Naive thymus-derived CD8-positive, alpha-beta T cell (primary cell): Measurements from ENCODE around the gene PLSCR5. TPM values are rescaled to one million over a fixed set of nuclear protein-coding genes. Genes with fewer than 3 reads are reported as not detected.
A peak's percentile ranks its signal among the peaks of the same experiment; 100 is the strongest.

ENCODE experiments used
- ATAC-seq, 2 donors: fragments of 150-1000 bp; cut with Tn5 transposase in 1 of 2; sonication (Bioruptor Pico), chemical (Tn5 transposase) in 1 of 2; 1 replicate in 1 of 2; 2 replicates in 1 of 2; pipeline ENCODE4 v1.10.0; 2021; ENCODE audit warnings: mild to moderate bottlenecking in 2 of 2, moderate library complexity in 2 of 2
- POLR2A ChIA-PET: fragments of 350-600 bp; sonication (Branson Sonifier 250); formaldehyde crosslinking; loops from one replicate; lab custom pipeline; 2021; ENCODE audit warnings: antibody characterized with exemption; lab: Charles Lee
- DNase-seq, 10 donors: peaks; one replicate each; pipeline versions ENCODE4 v3.0.0 to v3.0.0-alpha.2; 2020 to 2022
- H3K27ac Mint-ChIP-seq, 10 donors: one replicate each; pipeline ENCODE4 v1.8.0; 2020 to 2022; ENCODE audit warnings: mild to moderate bottlenecking in 10 of 10, mixed read lengths in 10 of 10, moderate library complexity in 4 of 10, inconsistent platforms in 1 of 10
- H3K27me3 Mint-ChIP-seq, 5 donors: one replicate each; pipeline ENCODE4 v1.8.0; 2021 to 2022; ENCODE audit warnings: mixed read lengths in 5 of 5
- H3K36me3 Mint-ChIP-seq, 3 donors: one replicate each; pipeline ENCODE4 v1.8.0; 2020 to 2022; ENCODE audit warnings: mixed read lengths in 3 of 3, mild to moderate bottlenecking in 2 of 3, inconsistent platforms in 1 of 3
- H3K4me1 Mint-ChIP-seq, 4 donors: one replicate each; pipeline ENCODE4 v1.8.0; 2021 to 2022; ENCODE audit warnings: mixed read lengths in 4 of 4
- H3K4me3 Mint-ChIP-seq, 10 donors: one replicate each; pipeline ENCODE4 v1.8.0; 2020 to 2022; ENCODE audit warnings: mild to moderate bottlenecking in 10 of 10, mixed read lengths in 10 of 10, moderate library complexity in 6 of 10, inconsistent platforms in 1 of 10
- H3K9me3 Mint-ChIP-seq, 9 donors: one replicate each; pipeline ENCODE4 v1.8.0; 2020 to 2022; ENCODE audit warnings: mixed read lengths in 9 of 9, mild to moderate bottlenecking in 3 of 9, inconsistent platforms in 1 of 9, moderate library complexity in 1 of 9
- polyA plus RNA-seq, 3 donors: library from polyadenylated mRNA; unstranded; fragments of 300-500 nt; fragmentation: Illumina TruSeq; gene quantifications; one replicate each; pipeline ENCODE4 v1.2.3, GENCODE V29; 2021
- total RNA-seq, 8 experiments: library from RNA in 2 of 8; stranded (reverse) in 2 of 8; gene quantifications; one replicate each; pipeline ENCODE4 v1.2.3 and lab custom pipeline; 2021 to 2026

The PLSCR5 gene
- total and polyA plus RNA-seq, 5 experiments from 2014 or later: not detected

DNA sequence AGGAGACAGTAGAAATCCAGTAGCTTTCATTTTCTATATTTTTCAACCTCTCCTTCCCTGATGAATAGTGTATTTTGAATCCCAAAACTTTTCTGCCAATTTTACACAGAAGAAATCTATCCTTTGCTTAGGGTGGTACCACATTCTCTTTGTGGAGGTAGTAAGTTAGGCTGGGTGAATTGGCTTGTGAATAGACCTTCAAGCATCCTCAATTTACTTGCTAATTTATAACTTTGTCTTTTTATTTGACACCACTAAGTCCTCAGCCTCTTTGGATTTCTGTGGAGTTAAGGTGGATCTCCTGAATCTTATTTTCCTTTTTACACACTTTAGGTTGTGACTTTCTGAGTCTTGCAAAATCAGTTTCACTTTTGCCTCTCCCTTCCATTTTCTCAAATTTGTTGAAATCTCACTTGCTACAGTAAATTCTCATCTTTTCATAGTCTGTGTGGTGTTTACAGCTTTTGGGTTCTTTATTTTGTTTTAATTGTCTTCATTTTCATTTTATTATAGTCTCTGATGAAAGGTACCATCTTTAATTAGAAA lies 55.0 kb downstream of the PLSCR5 start:
- peak overlapping the region in 2 of 10 donors; percentile 34 to 39 for H3K27ac Mint-ChIP-seq
- no peaks in the 10 kb centered on the region for H3K27me3 Mint-ChIP-seq
- ATAC-seq (no peak), DNase-seq (no peak)
- POLR2A ChIA-PET: no interaction called here
- no peaks in the 10 kb centered on the region for H3K9me3 Mint-ChIP-seq
- H3K36me3 Mint-ChIP-seq: no peaks in the 10 kb centered on the region
- H3K4me1 Mint-ChIP-seq: peaks cover 2 to 35% (median 21%) of the 10 kb centered on the region in 4 donors
- H3K4me3 Mint-ChIP-seq: peak overlapping the region in 5 of 10 donors; percentile 0 to 62 (median 21)

DNA sequence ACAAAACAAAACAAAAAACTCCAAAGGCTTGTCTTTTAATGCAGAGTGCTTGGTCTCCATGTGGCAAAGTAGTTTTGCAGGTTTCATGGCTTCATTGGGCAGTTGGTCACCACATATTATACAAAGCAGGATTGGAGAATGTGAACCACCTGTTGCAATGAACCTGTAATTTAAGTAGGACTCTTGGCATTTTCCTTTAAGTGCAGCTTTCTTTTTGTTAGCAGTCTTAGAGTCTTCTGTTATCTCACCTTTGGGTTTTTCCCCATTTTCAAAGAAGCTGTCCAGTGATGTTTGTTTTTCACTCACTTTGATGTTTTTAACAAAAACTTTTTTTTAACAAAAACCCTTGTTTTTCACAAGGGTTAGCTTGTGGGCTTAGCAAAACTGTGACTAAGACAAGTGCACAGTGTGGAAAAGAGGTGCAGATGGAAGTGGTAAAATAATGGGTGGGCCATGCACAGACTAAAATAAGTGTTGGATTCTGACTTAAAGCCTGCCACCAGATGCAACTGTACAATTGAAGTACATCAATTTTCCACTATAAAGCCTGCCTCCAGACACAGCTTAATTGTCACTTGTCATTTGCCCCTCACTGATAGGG lies 57.8 kb downstream of the PLSCR5 start:
- no peak for ATAC-seq
- peak in 1 of 10 donors; percentile 8 for DNase-seq
- H3K27ac Mint-ChIP-seq: peak overlapping the region in 3 of 10 donors; percentile 12 to 86 (median 69)
- peaks cover 10 to 49% (median 36%) of the 10 kb centered on the region in 4 donors for H3K4me1 Mint-ChIP-seq
- H3K9me3 Mint-ChIP-seq: no peaks in the 10 kb centered on the region
- POLR2A ChIA-PET: no interaction called here
- no peak overlapping the region for H3K4me3 Mint-ChIP-seq
- no peaks in the 10 kb centered on the region for H3K36me3 Mint-ChIP-seq
- H3K27me3 Mint-ChIP-seq: no peaks in the 10 kb centered on the region

DNA sequence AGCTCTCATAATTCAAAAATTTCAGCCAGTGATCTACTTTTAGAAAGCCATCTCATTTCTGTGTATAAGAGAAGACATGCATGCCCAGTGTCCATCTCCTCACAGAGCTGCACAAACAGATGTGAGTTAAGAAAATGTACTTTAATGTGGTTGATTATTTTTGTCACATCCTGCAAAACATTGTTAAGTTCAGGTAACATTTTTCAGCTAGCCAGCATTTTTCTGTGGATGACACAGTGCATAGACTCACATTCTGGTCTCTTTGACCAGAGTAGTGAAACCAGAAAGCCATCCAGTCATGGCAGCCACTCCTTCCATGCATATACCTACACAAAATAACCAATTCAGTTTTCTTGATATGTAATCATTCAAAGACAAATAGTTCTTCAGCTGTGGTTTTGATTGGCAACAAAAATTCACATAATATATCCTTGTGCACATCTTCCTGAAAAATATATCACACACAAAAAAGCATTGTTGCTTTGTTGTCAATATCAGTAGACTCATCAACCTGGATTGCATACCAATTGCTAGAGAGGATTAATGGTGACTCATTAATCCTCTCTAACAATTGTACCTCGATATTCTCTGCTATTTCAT lies 58.7 kb downstream of the PLSCR5 start:
- DNase-seq: no peak
- POLR2A ChIA-PET: no interaction called here
- H3K9me3 Mint-ChIP-seq: no peaks in the 10 kb centered on the region
- peak overlapping the region in 2 of 10 donors; percentile 12 to 86 for H3K27ac Mint-ChIP-seq
- no peaks in the 10 kb centered on the region for H3K36me3 Mint-ChIP-seq
- ATAC-seq: no peak
- no peaks in the 10 kb centered on the region for H3K27me3 Mint-ChIP-seq
- H3K4me1 Mint-ChIP-seq: peaks cover 15 to 58% (median 45%) of the 10 kb centered on the region in 4 donors
- H3K4me3 Mint-ChIP-seq: peak overlapping the region in 4 of 10 donors; percentile 12 to 32 (median 22)

DNA sequence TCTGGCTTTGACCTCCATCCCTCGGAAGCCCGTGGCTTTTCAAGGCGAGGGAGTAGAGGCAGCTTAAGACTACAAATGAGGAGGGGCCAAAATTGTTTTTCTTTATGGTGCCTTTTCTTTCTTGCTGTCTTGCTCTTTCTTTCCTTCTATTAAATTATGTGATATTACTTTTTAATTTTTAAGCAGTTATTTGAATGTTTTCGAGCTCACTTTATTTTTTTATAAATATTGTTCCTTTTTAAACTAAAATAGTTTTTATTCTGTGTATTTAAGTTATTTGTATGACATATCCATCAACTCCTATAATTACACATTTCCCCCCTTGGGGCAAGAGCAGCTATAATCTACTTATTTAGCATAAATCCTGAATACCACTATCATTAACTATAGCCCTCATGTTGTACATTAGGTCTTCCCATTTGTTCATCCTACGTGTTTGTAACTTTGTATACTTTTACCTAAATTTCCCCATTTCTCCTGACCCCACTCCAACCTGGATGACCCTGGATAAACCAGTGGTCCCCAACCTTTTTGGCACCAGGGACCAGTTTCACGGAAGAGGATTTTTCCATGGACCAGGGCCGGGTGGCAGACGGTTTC lies 60.1 kb downstream of the PLSCR5 start:
- Mint-ChIP-seq H3K4me1 (peaks cover 17 to 62% (median 52%) of the 10 kb centered on the region in 4 donors), H3K27me3 (no peaks in the 10 kb centered on the region), H3K9me3 (no peaks in the 10 kb centered on the region), H3K27ac (peak overlapping the region; percentile 88 to 94 (median 90)), H3K36me3 (peaks cover 0 to 3% (median 0%) of the 10 kb centered on the region in 3 donors), H3K4me3 (peak overlapping the region; percentile 92 to 98 (median 95))
- DNase-seq (no peak), ATAC-seq (peak in 1 of 2 donors; percentile 5)
- POLR2A ChIA-PET: interaction anchor here (1.1 kb wide), 1 partner anchor 76 kb away, joined by 6 read pairs; the partner anchor contains the start of gene PLSCR2

- peak within 1 kb of the TSS; percentile 88 to 94 (median 90) for H3K27ac Mint-ChIP-seq
- H3K27me3 Mint-ChIP-seq: no peaks in the 10 kb centered on the region
- H3K4me3 Mint-ChIP-seq: peak within 1 kb of the TSS; percentile 92 to 98 (median 95)
- peaks cover 0 to 5% (median 0%) of the 10 kb centered on the region in 3 donors for H3K36me3 Mint-ChIP-seq
- DNase-seq (peak; percentile 35 to 76 (median 60)), ATAC-seq (peak; percentile 79 to 86)
- POLR2A ChIA-PET: interaction anchor here (1.1 kb wide), 1 partner anchor 75 kb away, joined by 6 read pairs; the partner anchor contains the start of gene PLSCR2
- peaks cover 17 to 67% (median 53%) of the 10 kb centered on the region in 4 donors for H3K4me1 Mint-ChIP-seq
- no peaks in the 10 kb centered on the region for H3K9me3 Mint-ChIP-seq
Observed at GRCh38 chr3:146544002-146544928, 60.9 kb downstream of the PLSCR5 start, which contains the start of gene PLSCR1. PLSCR1 (minus strand) TSS chr3:146544607; CDS start chr3:146536552, 8,055 bp downstream.

DNA sequence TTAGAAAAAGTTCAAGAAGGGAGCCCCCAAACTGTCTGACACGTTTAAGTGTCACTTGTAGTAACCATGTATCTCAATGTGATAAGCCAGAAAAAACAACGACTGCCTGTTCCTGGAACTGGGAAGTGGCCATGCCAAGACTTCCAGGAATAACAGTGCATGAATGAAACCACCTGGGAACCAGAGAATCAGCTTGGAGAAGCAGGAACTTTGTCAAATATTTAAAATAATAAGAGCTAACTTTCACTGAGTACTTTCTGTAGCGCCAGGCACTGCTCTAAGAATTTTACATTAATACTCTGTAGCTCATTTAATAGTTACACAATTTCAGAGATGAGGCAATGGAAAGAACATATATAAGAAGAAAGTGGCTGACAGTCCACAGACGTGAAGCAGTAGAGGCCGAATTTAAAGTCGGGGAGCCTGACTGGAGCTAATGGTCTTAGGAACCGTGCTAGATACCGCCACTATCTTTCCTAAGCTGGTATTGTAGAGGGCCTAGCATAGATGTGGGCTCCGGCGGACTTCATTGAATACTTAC lies 61.6 kb downstream of the PLSCR5 start:
- peaks cover 18 to 70% (median 56%) of the 10 kb centered on the region in 4 donors for H3K4me1 Mint-ChIP-seq
- POLR2A ChIA-PET: no interaction called here
- peak overlapping the region; percentile 92 to 98 (median 95) for H3K4me3 Mint-ChIP-seq
- peaks cover 0 to 8% (median 0%) of the 10 kb centered on the region in 3 donors for H3K36me3 Mint-ChIP-seq
- peak; percentile 17 for ATAC-seq
- H3K27me3 Mint-ChIP-seq: no peaks in the 10 kb centered on the region
- peak overlapping the region; percentile 49 to 94 (median 90) for H3K27ac Mint-ChIP-seq
- H3K9me3 Mint-ChIP-seq: no peaks in the 10 kb centered on the region
- peak in 2 of 10 donors; percentile 10 to 20 for DNase-seq

DNA sequence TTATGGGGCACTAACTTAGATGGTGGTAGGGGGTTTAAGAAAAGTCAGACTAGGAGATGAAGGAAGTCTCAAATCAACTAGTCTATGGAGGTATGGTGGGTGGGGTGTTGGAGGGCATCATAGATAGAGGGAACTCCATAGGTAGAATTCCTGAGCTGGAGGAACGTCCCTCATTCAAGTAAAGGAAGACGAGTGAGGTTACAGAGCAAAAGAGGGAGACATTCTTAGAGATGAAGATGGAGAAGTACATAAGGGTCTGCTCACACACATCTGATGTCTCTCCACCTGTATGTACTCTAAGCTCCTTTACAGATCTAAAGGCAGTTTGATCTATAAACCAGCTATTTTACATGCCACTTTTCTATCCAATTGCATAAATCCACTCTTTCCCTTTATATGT lies 62.2 kb downstream of the PLSCR5 start:
- Mint-ChIP-seq H3K36me3 (peaks cover 0 to 8% (median 0%) of the 10 kb centered on the region in 3 donors), H3K9me3 (no peaks in the 10 kb centered on the region), H3K4me1 (peaks cover 18 to 73% (median 56%) of the 10 kb centered on the region in 4 donors), H3K27me3 (no peaks in the 10 kb centered on the region), H3K4me3 (peak overlapping the region; percentile 92 to 98 (median 95)), H3K27ac (peak overlapping the region in 9 of 10 donors; percentile 26 to 94 (median 90))
- no peak for ATAC-seq
- POLR2A ChIA-PET: interaction anchor here (0.6 kb wide), 1 partner anchor 13 kb away, joined by 5 read pairs; no protein-coding TSS in a partner anchor
- no peak for DNase-seq

DNA sequence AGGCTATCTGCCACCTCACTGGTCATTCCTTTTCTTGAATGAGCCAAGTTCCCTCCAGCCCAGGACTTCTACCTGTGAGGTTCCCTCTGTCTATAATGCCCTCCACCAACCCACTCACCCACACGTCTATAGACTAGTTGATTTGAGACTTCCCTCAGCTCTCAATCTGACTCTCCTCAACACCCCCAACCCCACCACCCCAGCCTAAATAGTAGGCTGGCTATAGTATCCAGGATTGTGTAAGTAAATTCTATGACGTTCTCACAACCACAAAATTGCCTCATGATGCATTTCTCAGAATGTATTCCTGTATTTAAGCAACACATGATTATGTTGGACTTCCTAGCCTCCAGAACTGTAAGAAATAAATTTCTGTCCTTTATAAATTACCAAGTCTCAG lies 63.0 kb downstream of the PLSCR5 start:
- POLR2A ChIA-PET: no interaction called here
- ATAC-seq: no peak
- H3K27me3 Mint-ChIP-seq: no peaks in the 10 kb centered on the region
- peak overlapping the region; percentile 25 to 92 (median 44) for H3K4me3 Mint-ChIP-seq
- peaks cover 0 to 13% (median 5%) of the 10 kb centered on the region in 3 donors for H3K36me3 Mint-ChIP-seq
- no peak for DNase-seq
- H3K9me3 Mint-ChIP-seq: no peaks in the 10 kb centered on the region
- H3K27ac Mint-ChIP-seq: peak overlapping the region in 5 of 10 donors; percentile 2 to 73 (median 45)
- H3K4me1 Mint-ChIP-seq: peaks cover 22 to 75% (median 56%) of the 10 kb centered on the region in 4 donors

GRCh38 chr3:146540978-146541377 lies 64.2 kb downstream of the PLSCR5 start:
- ATAC-seq (no peak), DNase-seq (no peak)
- H3K27me3 Mint-ChIP-seq: no peaks in the 10 kb centered on the region
- H3K4me1 Mint-ChIP-seq: peaks cover 21 to 75% (median 54%) of the 10 kb centered on the region in 4 donors
- POLR2A ChIA-PET: no interaction called here
- H3K4me3 Mint-ChIP-seq: peak overlapping the region; percentile 4 to 92 (median 30)
- peak overlapping the region in 5 of 10 donors; percentile 14 to 45 (median 17) for H3K27ac Mint-ChIP-seq
- peaks cover 0 to 16% (median 8%) of the 10 kb centered on the region in 3 donors for H3K36me3 Mint-ChIP-seq
- no peaks in the 10 kb centered on the region for H3K9me3 Mint-ChIP-seq

GRCh38 chr3:146540236-146540635 lies 64.9 kb downstream of the PLSCR5 start:
- Mint-ChIP-seq H3K9me3 (no peaks in the 10 kb centered on the region), H3K36me3 (peaks cover 0 to 16% (median 8%) of the 10 kb centered on the region in 3 donors), H3K27me3 (no peaks in the 10 kb centered on the region), H3K4me3 (peak overlapping the region in 1 of 10 donors; percentile 92), H3K27ac (peak overlapping the region in 2 of 10 donors; percentile 17 to 45), H3K4me1 (peaks cover 21 to 69% (median 52%) of the 10 kb centered on the region in 4 donors)
- POLR2A ChIA-PET: no interaction called here
- no peak for ATAC-seq
- no peak for DNase-seq

- DNase-seq (no peak), ATAC-seq (no peak)
- H3K4me1 Mint-ChIP-seq: peaks cover 25 to 73% (median 51%) of the 10 kb centered on the region in 4 donors
- peaks cover 0 to 23% (median 16%) of the 10 kb centered on the region in 3 donors for H3K36me3 Mint-ChIP-seq
- peak overlapping the region in 1 of 10 donors; percentile 27 for H3K4me3 Mint-ChIP-seq
- H3K9me3 Mint-ChIP-seq: no peaks in the 10 kb centered on the region
- no peaks in the 10 kb centered on the region for H3K27me3 Mint-ChIP-seq
- POLR2A ChIA-PET: no interaction called here
- H3K27ac Mint-ChIP-seq: no peak overlapping the region
Observed at GRCh38 chr3:146539315-146539714, 65.8 kb downstream of the PLSCR5 start.
